Neutrophil (primary cell): Measurements from ENCODE around the gene SPARCL1.

ENCODE experiments used
- H3K27ac ChIP-seq: fragments of 200-600 bp; sonication (generic); 2 replicates; pipeline ENCODE4 v1.5.1; 2016; ENCODE audit warnings: mild to moderate bottlenecking, moderate library complexity
- H3K27me3 ChIP-seq: fragments of 200-600 bp; sonication (generic); 2 replicates; pipeline ENCODE4 v1.6.0; 2016; ENCODE audit warnings: mild to moderate bottlenecking
- H3K36me3 ChIP-seq: fragments of 200-600 bp; sonication (generic); 2 replicates; pipeline ENCODE4 v1.5.1; 2017
- H3K4me1 ChIP-seq, 2 experiments: fragments of 200-600 bp in 1 of 2; sonication (generic) in 1 of 2; 1 replicate in 1 of 2; 2 replicates in 1 of 2; pipeline versions ENCODE4 v1.5.1 to v1.6.1; 2013 to 2016; ENCODE audit warnings: low read depth in 1 of 2, low read length in 1 of 2, mild to moderate bottlenecking in 1 of 2, moderate library complexity in 1 of 2; ENCODE audit not compliant: control insufficient read depth in 1 of 2, insufficient read depth in 1 of 2
- H3K4me3 ChIP-seq, 2 experiments: fragments of 200-600 bp in 1 of 2; sonication (generic) in 1 of 2; 1 replicate in 1 of 2; 2 replicates in 1 of 2; pipeline ENCODE4 v1.5.1; 2013 to 2016; ENCODE audit warnings: low read depth in 1 of 2, low read length in 1 of 2, mild to moderate bottlenecking in 1 of 2, moderate library complexity in 1 of 2
- H3K9me3 ChIP-seq: fragments of 200-600 bp; sonication (generic); 2 replicates; pipeline ENCODE4 v1.5.1; 2016
- TF ChIP-seq, protein P1 (sequence below): fragments of 200-600 bp; sonication (generic); IDR thresholded peaks from 2 replicates; pipeline ENCODE4 v1.5.1; 2016; ENCODE audit warnings: antibody characterized with exemption

The SPARCL1 gene

DNA sequence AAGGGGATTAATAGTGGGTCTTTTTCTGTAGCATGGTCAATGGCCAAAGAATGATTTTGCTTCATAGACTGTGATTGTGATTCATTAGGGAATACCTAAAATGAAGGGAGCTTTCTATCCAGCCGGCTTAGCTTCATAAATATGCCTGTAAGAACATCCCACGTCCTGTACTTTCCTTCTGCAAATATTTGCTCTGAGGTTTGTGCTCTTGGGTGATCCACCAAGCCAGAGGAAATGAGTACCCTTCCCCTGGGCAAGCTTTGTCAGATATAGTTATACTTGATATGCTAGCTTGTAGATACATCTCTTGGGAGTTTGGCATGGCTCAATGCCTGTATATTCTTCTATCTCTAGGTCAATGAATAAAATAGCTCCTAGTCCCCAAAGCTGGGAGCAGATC, 28.2 kb upstream of the SPARCL1 start:
- Histone ChIP-seq H3K4me1 (no peaks in the 10 kb centered on the region), H3K27me3 (no peaks in the 10 kb centered on the region), H3K9me3 (no peaks in the 10 kb centered on the region), H3K4me3 (no peak overlapping the region), H3K27ac (no peak overlapping the region), H3K36me3 (no peaks in the 10 kb centered on the region)
- TF ChIP-seq, protein P1, sequence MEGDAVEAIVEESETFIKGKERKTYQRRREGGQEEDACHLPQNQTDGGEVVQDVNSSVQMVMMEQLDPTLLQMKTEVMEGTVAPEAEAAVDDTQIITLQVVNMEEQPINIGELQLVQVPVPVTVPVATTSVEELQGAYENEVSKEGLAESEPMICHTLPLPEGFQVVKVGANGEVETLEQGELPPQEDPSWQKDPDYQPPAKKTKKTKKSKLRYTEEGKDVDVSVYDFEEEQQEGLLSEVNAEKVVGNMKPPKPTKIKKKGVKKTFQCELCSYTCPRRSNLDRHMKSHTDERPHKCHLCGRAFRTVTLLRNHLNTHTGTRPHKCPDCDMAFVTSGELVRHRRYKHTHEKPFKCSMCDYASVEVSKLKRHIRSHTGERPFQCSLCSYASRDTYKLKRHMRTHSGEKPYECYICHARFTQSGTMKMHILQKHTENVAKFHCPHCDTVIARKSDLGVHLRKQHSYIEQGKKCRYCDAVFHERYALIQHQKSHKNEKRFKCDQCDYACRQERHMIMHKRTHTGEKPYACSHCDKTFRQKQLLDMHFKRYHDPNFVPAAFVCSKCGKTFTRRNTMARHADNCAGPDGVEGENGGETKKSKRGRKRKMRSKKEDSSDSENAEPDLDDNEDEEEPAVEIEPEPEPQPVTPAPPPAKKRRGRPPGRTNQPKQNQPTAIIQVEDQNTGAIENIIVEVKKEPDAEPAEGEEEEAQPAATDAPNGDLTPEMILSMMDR = no peak

DNA sequence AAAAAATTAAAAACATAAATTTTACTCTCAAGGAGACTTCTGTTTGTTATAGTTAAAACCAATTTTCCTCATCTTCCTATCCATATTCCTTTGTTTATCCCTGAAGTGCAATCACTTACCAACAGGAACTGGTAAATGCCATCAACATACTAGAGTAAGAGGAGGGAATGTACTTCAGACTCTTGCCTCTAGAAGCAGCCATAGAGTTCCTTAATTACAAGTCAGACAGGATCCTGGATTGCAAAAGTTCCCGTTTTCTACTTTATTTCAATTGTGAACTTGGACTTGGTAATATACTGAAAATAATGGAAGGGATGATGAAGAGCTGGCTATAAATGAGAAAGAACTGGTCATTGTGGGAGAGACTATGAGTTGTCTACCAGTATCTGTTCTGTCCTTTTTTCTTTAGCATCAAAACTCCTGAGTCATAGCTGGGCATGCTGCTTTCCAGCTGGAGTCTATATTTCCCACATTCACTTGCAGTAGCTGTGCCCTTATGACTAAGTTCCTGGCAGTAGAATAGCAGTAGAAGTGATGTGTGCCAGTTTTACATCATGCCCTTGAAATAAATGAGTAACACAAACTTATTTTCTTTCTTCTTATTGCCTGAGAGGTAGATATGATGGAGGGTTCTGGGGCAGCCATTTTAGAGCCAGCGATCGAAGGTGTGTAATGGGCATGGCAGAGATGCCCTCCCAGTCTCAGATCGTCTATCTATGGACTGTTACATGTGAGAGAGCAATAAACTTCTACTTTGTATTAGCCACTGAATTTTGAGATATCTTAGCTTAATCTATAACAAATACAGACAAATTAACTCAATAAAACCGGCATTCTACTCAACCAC, 26.8 kb upstream of the SPARCL1 start:
- Histone ChIP-seq H3K4me1 (no peaks in the 10 kb centered on the region), H3K4me3 (no peak overlapping the region), H3K9me3 (no peaks in the 10 kb centered on the region), H3K27me3 (no peaks in the 10 kb centered on the region), H3K27ac (no peak overlapping the region), H3K36me3 (no peaks in the 10 kb centered on the region)
- TF ChIP-seq, protein P1 = no peak

GRCh38 chr4:87553182-87553581, 24.0 kb upstream of the SPARCL1 start:
- Histone ChIP-seq H3K36me3 (no peaks in the 10 kb centered on the region), H3K4me1 (no peaks in the 10 kb centered on the region), H3K27ac (no peak overlapping the region), H3K9me3 (no peaks in the 10 kb centered on the region), H3K27me3 (no peaks in the 10 kb centered on the region), H3K4me3 (no peak overlapping the region)
- TF ChIP-seq, protein P1 = no peak

DNA sequence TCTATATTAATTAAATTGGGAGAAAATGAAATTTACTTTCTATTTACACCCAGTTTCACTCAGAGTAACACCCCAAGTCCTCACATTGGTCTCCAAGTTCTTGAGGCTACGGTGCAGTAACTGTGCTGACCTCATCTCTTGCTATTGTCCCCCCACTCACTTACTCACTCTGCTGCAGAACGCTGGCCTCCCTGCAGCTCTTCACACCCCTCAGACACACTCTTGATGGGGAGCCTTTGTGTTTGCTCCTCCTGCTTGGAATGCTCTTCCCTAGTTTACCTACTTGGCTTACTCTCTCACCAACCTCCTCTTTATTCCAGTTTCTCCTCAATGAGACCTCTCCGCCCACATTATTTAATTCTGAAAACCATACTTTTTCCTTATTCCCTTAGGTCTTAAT, 22.2 kb upstream of the SPARCL1 start:
- TF ChIP-seq, protein P1 = no peak
- no peaks in the 10 kb centered on the region for H3K36me3 ChIP-seq
- H3K4me3 ChIP-seq = no peak overlapping the region
- no peaks in the 10 kb centered on the region for H3K4me1 ChIP-seq
- H3K27me3 ChIP-seq = no peaks in the 10 kb centered on the region
- no peak overlapping the region for H3K27ac ChIP-seq
- H3K9me3 ChIP-seq = no peaks in the 10 kb centered on the region

- no peak overlapping the region for H3K27ac ChIP-seq
- no peaks in the 10 kb centered on the region for H3K36me3 ChIP-seq
- H3K27me3 ChIP-seq = no peaks in the 10 kb centered on the region
- H3K4me3 ChIP-seq = no peak overlapping the region
- no peaks in the 10 kb centered on the region for H3K9me3 ChIP-seq
- TF ChIP-seq, protein P1 = no peak
- no peaks in the 10 kb centered on the region for H3K4me1 ChIP-seq
Observed at GRCh38 chr4:87547016-87547708, 18.0 kb upstream of the SPARCL1 start.
